GM21447 (cell line): ENCODE data around the gene MED16.
"Not testable (repeated sequence)": the region's sequence is repeated elsewhere in the genome, so short reads cannot be mapped to it uniquely, and the experiment has no call there.

ENCODE experiments used
- ATAC-seq: cut with Tn5 transposase; IDR thresholded peaks from one replicate; pipeline ENCODE4 v1.9.1; 2021; ENCODE audit not compliant: unreplicated experiment

MED16 gene

GRCh38 chr19:911197-912033 lies 18.4 kb upstream of the MED16 start:
- no peak for ATAC-seq

- no peak for ATAC-seq
These were observed 14.3 kb upstream of the MED16 start for GRCh38 chr19:907183-907853.

GRCh38 chr19:906480-906879 lies 13.5 kb upstream of the MED16 start:
- ATAC-seq = no peak

- ATAC-seq = no peak
These were observed 11.6 kb upstream of the MED16 start for GRCh38 chr19:904545-904944.

- no peak for ATAC-seq
These were observed 10.3 kb upstream of the MED16 start for GRCh38 chr19:903266-903797.

GRCh38 chr19:902446-903226 lies 9.6 kb upstream of the MED16 start:
- ATAC-seq = no peak

GRCh38 chr19:902093-902370 lies 9.0 kb upstream of the MED16 start:
- ATAC-seq = no peak

GRCh38 chr19:901216-902092 lies 8.5 kb upstream of the MED16 start:
- no peak for ATAC-seq

- ATAC-seq = no peak
These were observed 7.5 kb upstream of the MED16 start for GRCh38 chr19:900302-901111.

GRCh38 chr19:900043-900301 lies 7.0 kb upstream of the MED16 start:
- ATAC-seq = no peak

GRCh38 chr19:899336-900042 lies 6.5 kb upstream of the MED16 start:
- ATAC-seq = no peak

GRCh38 chr19:898663-899062 lies 5.7 kb upstream of the MED16 start:
- ATAC-seq = no peak

GRCh38 chr19:897442-898039 lies 4.6 kb upstream of the MED16 start:
- no peak for ATAC-seq

GRCh38 chr19:896999-897398 lies 4.0 kb upstream of the MED16 start:
- no peak for ATAC-seq

- ATAC-seq = no peak
These were observed 3.4 kb upstream of the MED16 start for GRCh38 chr19:896434-896833.

- no peak for ATAC-seq
These were observed 619 bp downstream of the MED16 start for GRCh38 chr19:892243-892893.

GRCh38 chr19:891421-892200 lies 1.4 kb downstream of the MED16 start:
- ATAC-seq = not testable (repeated sequence)

GRCh38 chr19:890831-891230 lies 2.2 kb downstream of the MED16 start:
- no peak for ATAC-seq
